H1 (cell line): ENCODE results near the gene CFAP91. TPM values are rescaled to one million over a fixed set of nuclear protein-coding genes. Genes with fewer than 3 reads are reported as not detected.

Experiments used
- POU5F1 ChIP-seq: IDR thresholded peaks from 2 replicates; pipeline ENCODE4 v1.6.1; 2011; ENCODE audit warnings: low read depth, mild to moderate bottlenecking, low read length, moderate library complexity
- polyA plus RNA-seq, 7 experiments: library from polyadenylated mRNA; depleted of rRNA in 3 of 7; stranded (reverse) in 5 of 7; unstranded in 2 of 7; fragments of >200 nt in 5 of 7; fragments of 200-250 nt in 2 of 7; gene quantifications; 1 replicate in 5 of 7; 2 replicates in 1 of 7; 4 replicates in 1 of 7; pipeline versions ENCODE4 v1.2.1 to v1.2.3, GENCODE V29; 2011 to 2013; ENCODE audit warnings: missing spikeins in 2 of 7, mixed read lengths in 2 of 7
- total RNA-seq: library from RNA; stranded (reverse); fragmentation: NEBNext Ultra II Directional; extraction: Animal tissue kit (Norgen Biotek cat#: 25700); gene quantifications from 2 replicates; pipeline ENCODE4 v1.2.1, GENCODE V29; 2021
- TF ChIP-seq, protein P1 (sequence below): IDR thresholded peaks from 2 replicates; pipeline ENCODE4 v1.6.1; 2012; ENCODE audit warnings: low read length, inconsistent platforms
- TF ChIP-seq, protein P2 (sequence below): IDR thresholded peaks from 2 replicates; pipeline ENCODE4 v1.6.1; 2011; ENCODE audit warnings: low read depth, mild to moderate bottlenecking, low read length; ENCODE audit not compliant: insufficient read depth

The CFAP91 gene
- total and polyA plus RNA-seq, 2 of the 8 experiments (the other 6 are each of a cell fraction or from before 2014, with no cell fraction given), result 5.4 to 7.4 TPM

DNA sequence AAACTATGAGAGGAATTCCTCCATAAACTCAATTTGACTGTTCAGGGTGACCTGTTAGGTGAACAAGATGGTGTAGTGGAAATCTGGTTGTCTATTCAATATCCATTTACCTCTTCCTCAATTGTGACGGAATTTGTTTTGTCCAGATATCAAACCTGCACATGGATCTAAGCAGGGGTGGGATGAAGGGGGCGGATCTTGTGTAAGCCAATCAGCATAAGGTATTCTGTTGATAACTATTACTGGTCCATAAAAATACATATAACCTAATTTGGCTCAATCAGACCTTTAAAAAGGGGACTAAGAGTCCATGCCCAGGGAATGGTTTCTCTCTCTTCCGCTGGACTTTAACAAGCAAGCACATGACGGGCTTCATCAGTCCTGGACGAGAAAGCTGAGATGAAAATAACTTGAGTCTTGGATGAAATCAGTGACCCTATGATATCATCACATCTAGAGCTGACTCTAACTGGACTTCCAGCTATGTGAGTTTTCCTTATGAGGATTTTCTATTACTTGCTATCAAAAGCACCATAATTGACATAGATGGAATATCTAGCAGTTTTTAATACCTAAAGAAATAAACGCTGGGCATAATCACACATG is 36.8 kb upstream of the CFAP91 start (continued):
- TF ChIP-seq, protein P1, sequence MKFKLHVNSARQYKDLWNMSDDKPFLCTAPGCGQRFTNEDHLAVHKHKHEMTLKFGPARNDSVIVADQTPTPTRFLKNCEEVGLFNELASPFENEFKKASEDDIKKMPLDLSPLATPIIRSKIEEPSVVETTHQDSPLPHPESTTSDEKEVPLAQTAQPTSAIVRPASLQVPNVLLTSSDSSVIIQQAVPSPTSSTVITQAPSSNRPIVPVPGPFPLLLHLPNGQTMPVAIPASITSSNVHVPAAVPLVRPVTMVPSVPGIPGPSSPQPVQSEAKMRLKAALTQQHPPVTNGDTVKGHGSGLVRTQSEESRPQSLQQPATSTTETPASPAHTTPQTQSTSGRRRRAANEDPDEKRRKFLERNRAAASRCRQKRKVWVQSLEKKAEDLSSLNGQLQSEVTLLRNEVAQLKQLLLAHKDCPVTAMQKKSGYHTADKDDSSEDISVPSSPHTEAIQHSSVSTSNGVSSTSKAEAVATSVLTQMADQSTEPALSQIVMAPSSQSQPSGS, result no peak
- TF ChIP-seq POU5F1, result no peak
- TF ChIP-seq, protein P2, sequence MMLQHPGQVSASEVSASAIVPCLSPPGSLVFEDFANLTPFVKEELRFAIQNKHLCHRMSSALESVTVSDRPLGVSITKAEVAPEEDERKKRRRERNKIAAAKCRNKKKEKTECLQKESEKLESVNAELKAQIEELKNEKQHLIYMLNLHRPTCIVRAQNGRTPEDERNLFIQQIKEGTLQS, result no peak
